ENCODE data around the gene VPS41.

The VPS41 gene

DNA sequence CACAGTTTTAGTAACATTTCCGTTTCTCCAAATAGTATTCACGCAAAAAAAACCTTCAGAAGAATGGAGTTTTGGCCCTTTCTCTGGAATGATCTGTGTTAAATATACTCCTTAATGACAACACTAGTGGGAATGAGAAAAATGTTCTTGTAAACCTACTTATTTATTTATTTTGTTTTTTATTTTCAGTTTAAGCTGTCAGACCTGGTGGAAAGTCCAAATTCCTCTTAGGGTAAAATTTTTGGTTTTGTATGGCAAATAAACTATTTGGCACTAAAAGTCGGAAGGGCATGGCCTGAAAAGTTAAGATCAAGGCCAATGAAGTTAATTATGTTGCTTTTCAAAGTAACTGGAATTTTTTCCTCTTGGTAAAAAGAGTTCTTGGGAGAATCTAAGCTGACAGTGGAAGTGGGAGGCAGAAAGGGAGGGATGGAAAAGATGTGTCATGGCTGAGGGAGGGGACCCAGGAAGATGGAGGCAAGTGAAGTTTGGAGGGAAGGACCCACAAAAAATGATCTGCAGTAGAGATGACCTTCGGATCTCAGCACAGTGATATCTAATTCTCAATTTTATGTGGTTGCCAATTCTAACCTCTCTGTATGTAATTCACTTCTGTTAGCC is 33.5 kb upstream of the VPS41 start:
- TF ChIP-seq, protein P1, sequence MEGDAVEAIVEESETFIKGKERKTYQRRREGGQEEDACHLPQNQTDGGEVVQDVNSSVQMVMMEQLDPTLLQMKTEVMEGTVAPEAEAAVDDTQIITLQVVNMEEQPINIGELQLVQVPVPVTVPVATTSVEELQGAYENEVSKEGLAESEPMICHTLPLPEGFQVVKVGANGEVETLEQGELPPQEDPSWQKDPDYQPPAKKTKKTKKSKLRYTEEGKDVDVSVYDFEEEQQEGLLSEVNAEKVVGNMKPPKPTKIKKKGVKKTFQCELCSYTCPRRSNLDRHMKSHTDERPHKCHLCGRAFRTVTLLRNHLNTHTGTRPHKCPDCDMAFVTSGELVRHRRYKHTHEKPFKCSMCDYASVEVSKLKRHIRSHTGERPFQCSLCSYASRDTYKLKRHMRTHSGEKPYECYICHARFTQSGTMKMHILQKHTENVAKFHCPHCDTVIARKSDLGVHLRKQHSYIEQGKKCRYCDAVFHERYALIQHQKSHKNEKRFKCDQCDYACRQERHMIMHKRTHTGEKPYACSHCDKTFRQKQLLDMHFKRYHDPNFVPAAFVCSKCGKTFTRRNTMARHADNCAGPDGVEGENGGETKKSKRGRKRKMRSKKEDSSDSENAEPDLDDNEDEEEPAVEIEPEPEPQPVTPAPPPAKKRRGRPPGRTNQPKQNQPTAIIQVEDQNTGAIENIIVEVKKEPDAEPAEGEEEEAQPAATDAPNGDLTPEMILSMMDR (IDR thresholded peaks at IDR 0.05; ENCODE audit: borderline replicate concordance, control extremely low read depth, extremely low read depth, insufficient read depth, missing control alignments), result no peak
- no peak for DNase-seq (ENCODE audit: low spot score)
- in situ Hi-C loops (cut with MboI; ENCODE audit: low sequenced_read_pairs, unreplicated experiment), result loop anchor here (25.0 kb wide), 1 partner anchor 520 kb away; no protein-coding TSS in a partner anchor

DNA sequence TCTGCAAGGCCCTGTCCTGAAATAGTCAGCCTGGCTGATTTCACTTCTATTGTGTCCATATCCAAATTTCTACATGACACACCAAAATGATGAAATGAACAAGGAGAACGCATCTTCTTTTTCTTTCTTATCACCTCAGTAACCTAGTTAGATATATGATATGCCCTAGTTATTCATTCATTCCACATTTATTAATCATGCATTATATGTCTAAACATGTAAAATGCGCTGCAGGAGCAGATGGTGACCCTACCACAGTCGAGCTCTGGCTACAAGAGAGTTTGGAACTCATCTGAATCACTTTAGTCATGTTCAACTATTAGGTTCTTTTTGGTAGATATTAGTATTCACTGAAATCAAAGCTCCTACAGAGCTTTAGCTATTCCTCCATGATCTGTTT is 31.8 kb upstream of the VPS41 start:
- in situ Hi-C loops (cut with MboI; ENCODE audit: low sequenced_read_pairs, unreplicated experiment), result loop anchor here (25.0 kb wide), 1 partner anchor 522 kb away; no protein-coding TSS in a partner anchor
- TF ChIP-seq, protein P1 (IDR thresholded peaks at IDR 0.05; ENCODE audit: borderline replicate concordance, control extremely low read depth, extremely low read depth, insufficient read depth, missing control alignments), result no peak

DNA sequence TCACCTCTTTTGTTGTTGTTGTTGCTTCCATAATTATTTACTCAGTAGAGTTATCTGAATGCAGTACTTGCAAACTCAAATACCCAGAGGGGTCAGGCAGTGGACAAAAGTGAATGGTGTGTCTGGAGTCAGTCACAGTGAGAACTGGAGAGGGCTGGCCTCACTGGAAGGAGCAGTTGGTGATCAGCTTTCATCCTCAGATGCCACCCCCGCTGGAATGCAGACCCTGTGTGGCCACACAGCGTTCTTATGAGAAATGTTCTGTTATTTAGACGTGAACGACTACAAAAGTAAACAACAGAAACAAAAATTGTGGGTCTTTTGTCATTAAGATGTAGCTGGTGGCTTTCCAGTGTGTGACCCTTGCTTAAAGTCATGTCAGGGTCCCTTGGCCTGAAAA is 29.6 kb upstream of the VPS41 start:
- DNase-seq (ENCODE audit: low spot score), result no peak
- in situ Hi-C loops (cut with MboI; ENCODE audit: low sequenced_read_pairs, unreplicated experiment), result loop anchor here (25.0 kb wide), 1 partner anchor 524 kb away; no protein-coding TSS in a partner anchor
- TF ChIP-seq, protein P1 (IDR thresholded peaks at IDR 0.05; ENCODE audit: borderline replicate concordance, control extremely low read depth, extremely low read depth, insufficient read depth, missing control alignments), result no peak

More for the DNA sequence above, 31.8 kb upstream of the VPS41 start:
- no peak for DNase-seq (ENCODE audit: low spot score)

DNA sequence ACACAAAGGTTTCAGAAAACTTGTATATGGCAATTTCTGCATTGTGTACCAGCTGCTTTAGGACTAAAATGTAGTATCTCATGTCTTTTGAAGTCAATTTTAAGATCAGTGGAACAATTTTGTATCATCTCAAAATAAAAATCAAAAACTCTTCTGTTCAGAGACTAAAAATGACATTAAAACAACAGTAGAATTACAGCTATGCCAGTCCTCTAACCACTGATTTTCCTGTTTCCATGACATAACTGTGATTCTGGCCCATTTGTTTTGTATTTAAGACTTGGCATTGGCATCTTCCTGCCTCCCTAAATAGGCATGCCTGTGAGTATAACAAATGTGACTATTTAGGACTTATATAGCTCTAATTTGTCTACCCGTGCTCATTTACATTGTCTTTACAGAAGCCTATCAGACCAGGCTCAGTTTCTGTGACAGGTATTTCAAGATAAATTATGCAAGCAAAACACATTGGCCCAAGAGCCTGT is 29.1 kb upstream of the VPS41 start:
- in situ Hi-C loops (cut with MboI; ENCODE audit: low sequenced_read_pairs, unreplicated experiment), result loop anchor here (25.0 kb wide), 1 partner anchor 524 kb away; no protein-coding TSS in a partner anchor
- TF ChIP-seq, protein P1 (IDR thresholded peaks at IDR 0.05; ENCODE audit: borderline replicate concordance, control extremely low read depth, extremely low read depth, insufficient read depth, missing control alignments), result no peak
- DNase-seq (ENCODE audit: low spot score), result no peak

DNA sequence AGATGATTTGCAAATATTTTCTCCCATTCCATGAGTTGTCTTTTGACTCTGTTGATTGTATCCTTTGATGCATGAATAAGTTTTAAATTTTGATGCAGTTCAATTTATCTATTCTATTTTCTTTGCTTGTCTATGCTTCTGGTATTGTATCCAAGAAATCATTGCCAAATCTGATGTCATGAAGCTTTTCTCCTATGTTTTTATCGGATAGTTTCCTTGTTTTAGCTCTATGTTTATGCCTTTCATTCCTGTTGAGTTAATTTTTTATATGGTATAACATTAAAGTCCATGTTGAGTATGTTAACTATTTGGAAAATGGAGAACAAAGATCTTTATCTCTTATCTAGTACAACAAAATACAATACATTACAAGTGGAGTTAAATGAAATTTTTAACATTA is 27.6 kb upstream of the VPS41 start:
- TF ChIP-seq, protein P1 (IDR thresholded peaks at IDR 0.05; ENCODE audit: borderline replicate concordance, control extremely low read depth, extremely low read depth, insufficient read depth, missing control alignments), result no peak
- in situ Hi-C loops (cut with MboI; ENCODE audit: low sequenced_read_pairs, unreplicated experiment), result loop anchor here (25.0 kb wide), 1 partner anchor 526 kb away; no protein-coding TSS in a partner anchor
- no peak for DNase-seq (ENCODE audit: low spot score)

DNA sequence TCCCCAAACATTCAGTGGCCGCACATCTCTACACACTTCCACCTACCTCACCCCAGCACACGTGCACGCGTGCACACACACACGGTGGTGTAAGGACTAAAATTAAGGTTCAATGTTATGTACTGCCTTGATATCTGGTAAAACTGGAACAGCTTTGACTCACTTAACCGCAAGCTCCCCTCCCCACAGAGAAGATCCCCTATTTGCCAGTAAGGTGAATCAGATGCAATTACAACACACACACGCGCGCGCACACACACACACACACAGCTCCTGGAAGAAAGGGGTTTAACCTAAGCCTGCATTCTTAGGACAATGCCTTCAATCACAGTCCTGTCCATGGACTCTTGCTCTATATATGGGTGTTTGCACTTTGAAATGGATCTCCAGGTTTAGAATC is 25.5 kb upstream of the VPS41 start:
- in situ Hi-C loops (cut with MboI; ENCODE audit: low sequenced_read_pairs, unreplicated experiment), result loop anchor here (25.0 kb wide), 1 partner anchor 528 kb away; no protein-coding TSS in a partner anchor
- TF ChIP-seq, protein P1 (IDR thresholded peaks at IDR 0.05; ENCODE audit: borderline replicate concordance, control extremely low read depth, extremely low read depth, insufficient read depth, missing control alignments), result no peak
- DNase-seq (ENCODE audit: low spot score), result no peak

Measured in GM13976 (cell line).